HG03280 (cell line): ENCODE measurements around the gene TSPEAR.
"Not testable (repeated sequence)": the region's sequence is repeated elsewhere in the genome, so short reads cannot be mapped to it uniquely, and the experiment has no call there.

ENCODE experiments used
- ATAC-seq: cut with Tn5 transposase; IDR thresholded peaks from one replicate; pipeline ENCODE4 v1.9.1; 2021; ENCODE audit warnings: mild to moderate bottlenecking, moderate library complexity; ENCODE audit not compliant: unreplicated experiment

Gene TSPEAR

DNA sequence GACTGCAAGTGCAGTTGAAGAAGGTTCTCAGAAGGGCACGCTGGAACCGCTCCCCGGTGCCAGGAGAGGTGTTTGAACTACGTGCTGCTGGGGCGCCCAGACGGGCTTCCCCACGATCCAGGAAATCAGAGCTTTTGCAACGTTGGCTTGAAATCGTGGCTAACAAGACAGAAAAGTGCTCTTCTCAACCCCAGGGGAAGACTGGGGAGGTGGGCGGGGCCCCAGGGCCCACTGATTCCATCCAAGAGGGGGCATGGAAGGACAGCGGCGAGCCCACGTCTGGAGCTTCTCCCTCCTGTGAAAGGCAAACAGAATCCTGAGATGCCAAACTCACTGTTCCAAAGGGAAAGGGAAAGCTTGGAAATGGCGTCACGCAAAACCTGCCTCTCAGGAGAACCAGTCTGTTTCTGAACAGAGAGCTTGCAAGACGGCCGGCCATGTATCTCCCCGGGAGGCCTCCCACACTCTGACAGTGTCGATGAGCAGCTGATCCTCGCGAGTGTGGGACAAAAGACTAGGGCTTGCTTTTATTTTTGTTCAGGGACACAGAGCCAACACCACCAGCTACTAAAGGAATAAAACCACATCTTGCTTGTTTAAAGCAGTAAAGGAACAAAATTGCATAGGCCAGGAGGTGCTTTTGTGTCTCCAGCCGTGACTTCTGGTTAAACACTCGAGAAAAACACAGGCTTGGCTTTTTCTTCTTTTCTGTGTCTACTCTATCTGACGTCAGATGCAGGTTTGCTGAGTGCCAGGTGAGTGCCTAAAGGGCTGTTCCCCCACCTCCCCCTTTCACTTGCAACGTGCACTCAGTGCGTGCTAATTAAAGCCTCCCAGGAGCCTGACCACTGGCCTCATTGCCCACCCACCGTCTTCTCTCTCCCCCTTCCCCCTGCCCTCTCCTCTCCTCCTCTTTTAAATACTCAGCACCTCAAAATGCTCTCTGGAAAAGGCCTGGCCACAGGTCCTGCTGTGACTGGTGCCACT, 214.5 kb downstream of the TSPEAR start:
- no peak for ATAC-seq

DNA sequence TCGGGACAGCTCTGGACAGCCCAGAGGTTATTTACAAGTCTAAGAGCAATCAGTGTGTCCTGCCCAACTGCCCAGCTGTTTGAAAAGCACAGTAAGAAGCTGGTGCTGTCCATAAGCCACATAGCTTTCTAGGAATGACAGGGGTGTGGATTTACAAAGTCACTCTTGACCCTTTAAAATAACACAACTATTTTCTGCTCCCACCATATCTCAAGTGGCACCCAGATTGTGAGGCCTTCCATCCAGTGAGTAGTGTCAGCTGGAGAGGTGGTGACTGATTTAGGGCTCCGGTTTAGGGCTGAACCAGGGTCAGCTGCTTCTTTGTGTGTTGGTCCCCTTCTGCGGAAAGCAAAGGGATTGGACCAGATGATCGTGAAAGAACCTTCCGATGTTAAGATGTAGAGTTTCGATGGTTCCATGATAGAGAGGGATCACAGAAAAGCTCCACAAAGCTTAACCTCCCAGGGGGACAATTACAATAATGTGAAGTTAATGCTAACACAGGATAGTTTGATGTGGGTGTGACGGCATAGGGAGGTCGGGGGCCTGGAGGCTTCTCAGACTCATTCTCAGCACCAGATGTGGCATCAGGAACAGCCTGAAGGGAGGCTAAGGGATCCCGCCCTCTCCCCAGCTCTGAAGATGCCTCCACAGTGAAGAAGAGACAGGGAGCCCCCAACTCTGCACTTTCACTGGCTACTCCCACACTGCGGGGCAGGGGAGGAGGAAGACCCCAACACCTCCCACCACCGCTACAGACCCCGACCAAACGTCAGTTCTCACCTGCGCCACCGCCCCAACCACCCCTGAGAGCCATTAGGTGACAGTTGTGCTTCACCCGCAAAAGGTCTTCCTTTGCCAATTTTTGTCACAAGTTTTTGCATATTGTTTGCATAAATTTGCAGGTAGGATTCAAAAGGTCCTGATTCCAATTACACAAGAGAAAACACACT, 215.5 kb downstream of the TSPEAR start:
- no peak for ATAC-seq

DNA sequence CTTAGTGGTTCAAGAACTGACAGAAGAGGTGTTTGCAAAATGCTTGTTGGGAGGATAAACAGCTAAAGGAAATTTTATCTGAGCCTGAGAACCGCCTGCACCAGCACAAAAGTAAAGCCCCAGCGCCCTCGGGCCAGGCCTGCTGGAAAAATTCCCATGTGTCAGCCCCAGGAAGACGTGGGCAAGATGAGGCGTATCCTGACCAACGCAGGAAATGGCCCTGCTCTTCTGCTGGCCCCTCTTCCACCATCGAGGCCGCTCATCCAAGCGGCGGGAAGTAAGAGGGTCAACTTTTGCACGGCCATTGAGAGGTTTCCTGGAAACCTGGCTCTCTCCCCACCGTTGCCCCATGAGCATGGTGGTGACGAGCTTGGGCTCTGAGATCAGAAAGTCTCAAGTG, 216.4 kb downstream of the TSPEAR start:
- ATAC-seq = no peak

DNA sequence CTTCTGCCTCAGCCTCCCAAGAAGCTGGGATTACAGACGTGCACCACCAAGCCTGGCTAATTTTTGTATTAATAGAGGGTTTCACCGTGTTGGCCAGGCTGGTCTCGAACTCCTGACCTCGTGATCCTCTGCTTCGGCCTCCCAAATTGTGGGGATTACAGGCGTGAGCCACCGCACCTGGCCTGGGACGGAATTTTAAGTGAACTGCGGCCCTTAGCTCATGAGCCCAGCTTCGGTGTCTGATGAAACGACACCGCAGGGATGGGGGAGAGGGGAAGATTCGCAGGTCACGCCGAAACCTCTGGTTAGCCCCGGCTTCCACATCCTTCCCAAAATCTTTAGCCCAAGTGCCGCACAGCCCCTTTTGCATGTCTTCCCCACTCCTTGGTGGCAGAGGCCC, 217.0 kb downstream of the TSPEAR start:
- ATAC-seq = no peak

DNA sequence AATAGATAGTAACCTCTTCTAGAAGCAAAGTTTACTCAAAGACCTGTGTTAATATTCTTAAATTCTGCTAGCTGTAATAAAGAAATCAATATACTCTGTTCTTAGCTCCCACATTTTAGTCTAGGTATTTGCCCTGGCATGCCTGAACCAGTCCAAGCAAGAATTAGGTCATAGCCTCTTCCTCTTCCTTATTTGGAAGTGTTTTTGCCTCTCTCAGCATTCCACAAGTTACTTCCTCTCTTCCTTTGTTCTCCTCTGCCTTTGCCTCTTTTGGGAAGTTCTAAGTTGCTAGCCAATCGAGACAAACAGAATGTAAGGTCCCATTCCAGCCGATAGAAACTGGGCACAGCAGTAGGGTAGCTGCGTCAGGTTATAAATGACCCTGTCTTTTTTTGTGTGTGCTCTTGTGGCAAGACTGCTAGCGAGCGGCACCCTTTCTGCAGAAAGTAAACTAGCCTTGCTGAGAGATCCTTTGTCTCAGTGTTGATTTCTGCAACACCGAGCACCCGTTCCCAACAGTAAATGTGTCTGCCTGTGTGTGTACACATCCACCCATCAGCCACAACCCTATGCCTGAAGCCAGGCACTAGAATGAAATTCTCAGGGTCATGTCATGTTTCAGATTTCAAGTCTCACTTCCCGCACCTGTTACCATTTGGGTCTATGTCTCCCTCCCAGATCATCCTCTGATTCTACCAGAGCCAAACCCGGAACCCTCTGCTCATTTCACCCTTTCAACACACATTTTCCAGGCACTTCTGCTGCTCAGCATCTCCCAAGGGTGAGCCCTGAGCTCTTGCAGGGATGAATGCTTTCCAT, 218.6 kb downstream of the TSPEAR start:
- ATAC-seq = no peak

DNA sequence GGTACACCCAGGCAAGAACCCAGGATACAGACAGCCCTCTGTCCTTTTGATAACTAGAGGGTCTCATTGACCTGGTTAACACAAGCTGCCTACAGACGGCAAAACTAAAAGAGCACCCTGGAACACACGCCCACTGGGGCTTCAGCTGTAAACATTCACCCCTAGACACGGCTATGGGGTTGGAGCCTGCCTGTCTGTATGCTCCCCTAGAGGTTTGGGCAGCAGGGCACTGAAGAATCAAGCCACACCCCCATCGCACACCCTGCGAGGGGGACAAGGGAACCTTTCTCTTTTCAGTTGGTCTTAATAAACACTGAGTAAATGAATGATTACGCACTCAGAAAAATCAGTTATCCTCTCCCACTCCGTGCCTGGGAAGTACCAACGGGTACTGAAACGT, 220.6 kb downstream of the TSPEAR start:
- ATAC-seq = no peak

DNA sequence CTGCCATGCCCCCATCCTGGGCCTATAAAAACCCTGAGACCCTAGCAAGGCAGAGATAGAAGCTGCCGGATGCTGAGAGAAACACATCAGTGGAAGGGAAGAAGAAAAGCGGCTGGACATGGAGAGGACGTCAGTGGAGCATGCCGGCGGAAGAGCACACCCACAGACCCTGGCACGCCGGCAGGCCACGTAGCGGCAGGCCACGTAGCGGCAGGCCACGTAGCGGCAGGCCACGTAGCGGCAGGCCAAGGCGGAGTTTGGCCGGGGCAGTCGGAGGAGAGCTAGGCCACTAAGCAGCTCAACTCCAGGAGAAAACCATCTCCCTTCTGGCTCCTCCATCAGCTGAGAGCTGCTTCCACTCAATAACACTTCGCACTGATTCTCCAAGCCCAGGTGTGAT, 221.0 kb downstream of the TSPEAR start:
- ATAC-seq = no peak

DNA sequence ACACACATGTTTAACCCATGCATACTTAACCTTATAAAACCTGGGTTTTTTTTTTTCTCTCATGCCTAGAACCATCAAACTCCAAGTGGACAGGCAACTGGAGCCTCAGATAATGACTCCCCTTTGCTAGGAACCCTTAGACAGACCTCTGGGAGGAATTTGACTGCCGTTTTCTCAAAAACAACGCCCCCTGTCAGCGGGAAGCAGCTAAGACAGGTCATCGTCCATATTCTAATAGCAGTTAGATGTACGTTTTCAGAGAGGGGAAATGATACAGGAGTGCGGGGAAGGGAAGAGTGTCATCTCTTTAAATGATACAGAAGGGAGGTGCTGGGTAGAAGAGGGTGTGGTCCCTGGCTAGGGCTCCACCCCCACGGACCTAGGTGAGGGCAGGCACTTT, 221.4 kb downstream of the TSPEAR start:
- no peak for ATAC-seq

DNA sequence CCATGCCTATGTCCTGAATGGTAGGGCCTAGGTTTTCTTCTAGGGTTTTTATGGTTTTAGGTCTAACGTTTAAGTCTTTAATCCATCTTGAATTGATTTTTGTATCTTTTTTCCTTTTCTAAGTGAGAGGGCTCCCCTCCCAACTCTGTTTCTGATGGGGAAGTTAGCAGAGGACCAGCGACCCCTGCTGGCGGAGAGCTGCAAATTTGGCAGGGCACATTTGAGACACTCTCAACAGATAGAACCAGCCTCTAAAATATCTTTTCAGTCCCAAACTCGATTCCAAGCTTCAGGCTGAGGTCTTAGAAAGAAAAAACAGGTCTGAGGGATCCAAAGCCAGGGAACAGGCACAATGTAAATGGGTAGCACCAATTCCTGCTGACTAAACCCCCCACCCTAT, 223.5 kb downstream of the TSPEAR start:
- no peak for ATAC-seq

DNA sequence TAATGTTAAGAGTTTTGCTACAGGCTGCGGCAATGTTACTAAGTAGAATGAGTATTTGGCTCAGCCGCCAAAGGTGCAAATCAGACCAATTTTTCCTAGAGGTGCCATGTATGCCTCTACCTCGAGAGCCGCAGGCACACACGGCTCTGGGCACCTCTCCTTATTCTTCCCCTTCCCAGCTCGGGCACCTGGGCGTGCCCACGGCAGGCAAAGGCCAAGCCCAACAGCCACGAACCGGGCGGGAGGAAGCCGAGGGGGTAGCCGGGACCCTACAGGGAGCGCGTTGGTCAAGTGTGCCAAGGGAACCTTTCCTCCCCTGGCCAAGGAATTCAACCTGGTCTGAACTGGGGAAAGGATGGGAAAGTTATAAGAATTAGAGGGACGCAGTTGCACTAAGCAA, 225.1 kb downstream of the TSPEAR start:
- ATAC-seq = no peak

DNA sequence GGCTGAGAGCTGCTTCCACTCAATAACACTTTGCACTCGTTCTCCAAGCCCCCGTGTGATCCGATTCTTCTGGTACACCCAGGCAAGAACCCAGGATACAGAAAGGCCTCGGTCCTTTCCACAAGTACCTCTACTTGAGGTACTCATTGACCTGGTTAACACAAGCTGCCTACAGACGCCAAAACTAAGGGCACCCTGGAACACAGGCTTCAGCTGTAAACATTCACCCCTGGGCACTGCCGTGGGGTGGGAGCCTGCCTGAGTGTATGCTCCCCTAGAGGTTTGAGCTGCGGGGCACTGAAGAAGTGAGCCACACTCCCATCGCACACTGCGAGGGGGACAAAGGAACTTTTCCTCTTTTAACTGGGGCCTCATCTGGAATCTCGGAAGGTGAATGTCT, 225.6 kb downstream of the TSPEAR start:
- ATAC-seq = no peak

DNA sequence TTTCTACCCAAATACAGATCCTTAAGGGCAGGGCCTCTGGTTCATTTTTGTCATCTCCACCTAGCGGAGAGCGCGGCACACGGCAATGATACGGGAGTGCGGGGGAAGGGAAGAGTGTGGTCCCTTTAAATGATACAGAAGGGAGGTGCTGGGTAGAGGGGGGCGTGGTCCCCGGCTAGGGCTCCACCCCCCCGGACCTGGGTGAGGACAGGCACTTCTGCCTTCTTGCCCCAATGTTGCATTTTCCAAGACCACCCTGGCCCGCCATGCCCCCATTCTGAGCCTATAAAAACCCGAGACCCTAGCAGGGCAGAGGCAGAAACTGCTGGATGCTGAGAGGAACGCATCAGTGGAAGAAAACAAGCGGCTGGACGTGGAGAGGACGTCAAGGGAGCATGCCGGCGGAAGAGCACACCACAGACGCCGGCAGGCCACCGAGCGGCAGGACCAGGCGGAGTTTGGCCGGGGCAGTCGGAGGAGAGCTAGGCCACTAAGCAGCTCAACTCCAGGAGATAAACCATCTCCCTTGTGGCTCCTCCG, 226.0 kb downstream of the TSPEAR start:
- ATAC-seq = no peak

DNA sequence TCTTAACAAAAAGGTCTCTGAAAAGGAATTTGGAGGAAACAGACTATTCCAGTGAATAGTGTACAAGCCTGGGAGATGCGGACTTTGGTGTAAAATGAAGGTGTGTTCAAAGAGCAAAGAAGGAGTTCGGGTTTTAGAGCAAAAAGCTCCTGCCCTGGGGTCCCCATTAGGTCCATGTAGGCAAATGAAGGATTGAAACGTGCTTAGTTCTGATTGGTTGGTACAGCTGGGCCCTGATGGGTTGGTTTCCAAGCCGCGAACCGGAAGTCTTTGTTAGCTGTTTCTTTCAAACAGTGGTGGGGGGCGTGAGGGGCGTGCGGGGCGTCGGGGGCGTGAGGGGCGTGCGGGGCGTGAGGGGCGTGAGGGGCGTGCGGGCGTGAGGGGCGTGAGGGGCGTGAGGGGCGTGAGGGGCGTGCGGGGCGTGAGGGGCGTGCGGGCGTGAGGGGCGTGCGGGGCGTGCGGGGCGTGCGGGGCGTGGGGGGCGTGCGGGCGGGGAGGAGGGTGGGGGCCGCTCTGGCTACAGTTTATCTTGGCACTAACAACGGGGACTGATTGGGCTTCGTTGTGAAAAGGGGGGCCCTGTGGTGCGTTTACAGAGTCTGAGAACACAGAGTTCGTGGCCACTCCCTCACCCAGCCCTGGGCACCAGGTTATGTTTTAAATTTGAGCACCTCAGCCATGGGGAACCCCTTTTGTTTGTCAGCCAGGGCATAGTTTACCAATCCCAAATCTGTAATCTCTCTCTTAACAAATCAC, 226.7 kb downstream of the TSPEAR start:
- no peak for ATAC-seq

DNA sequence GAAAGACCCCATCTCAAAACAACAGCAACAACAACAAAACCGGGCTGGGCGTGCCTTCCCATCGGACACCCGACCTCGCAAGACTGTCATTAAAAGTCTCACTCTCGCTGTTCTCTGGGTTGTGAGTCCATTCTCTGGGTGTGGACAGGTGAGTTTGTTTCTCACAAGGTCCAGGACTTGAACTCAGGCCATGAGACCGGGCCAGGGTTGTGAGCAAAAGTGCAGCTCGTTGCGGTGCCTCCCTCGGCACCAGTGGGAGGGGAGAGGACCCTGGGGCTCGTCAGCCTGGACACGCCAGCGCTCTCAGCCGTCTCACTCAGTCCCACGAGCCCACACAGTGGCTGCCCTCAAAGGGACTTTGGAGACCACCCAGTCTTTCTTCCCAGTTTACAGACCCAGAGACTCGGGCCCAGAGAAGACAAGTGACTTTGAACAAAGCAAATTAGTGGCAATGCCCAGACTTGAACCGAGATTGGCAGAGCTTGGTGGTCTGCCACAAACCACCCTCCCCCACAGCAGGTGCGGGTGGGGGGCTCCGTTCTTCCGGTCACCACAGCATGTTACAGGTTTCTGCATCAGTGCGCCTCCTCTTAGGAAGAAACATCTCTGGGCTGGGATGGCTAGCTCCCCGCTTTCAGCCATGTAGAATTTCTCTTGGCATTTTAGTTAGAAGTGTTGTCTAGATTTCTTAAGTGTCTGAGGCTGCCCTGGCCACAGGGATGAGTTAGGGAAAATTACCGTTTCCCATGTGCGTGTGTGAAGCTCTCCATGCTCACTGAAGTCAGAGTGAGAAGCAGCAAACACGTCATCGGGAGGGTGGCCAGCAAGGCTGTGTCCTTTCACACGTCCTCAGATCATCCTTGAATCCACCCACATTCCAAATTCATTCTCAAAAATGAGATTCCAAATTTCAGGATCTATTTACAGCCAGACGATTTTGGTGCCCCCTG, 227.8 kb downstream of the TSPEAR start:
- no peak for ATAC-seq

DNA sequence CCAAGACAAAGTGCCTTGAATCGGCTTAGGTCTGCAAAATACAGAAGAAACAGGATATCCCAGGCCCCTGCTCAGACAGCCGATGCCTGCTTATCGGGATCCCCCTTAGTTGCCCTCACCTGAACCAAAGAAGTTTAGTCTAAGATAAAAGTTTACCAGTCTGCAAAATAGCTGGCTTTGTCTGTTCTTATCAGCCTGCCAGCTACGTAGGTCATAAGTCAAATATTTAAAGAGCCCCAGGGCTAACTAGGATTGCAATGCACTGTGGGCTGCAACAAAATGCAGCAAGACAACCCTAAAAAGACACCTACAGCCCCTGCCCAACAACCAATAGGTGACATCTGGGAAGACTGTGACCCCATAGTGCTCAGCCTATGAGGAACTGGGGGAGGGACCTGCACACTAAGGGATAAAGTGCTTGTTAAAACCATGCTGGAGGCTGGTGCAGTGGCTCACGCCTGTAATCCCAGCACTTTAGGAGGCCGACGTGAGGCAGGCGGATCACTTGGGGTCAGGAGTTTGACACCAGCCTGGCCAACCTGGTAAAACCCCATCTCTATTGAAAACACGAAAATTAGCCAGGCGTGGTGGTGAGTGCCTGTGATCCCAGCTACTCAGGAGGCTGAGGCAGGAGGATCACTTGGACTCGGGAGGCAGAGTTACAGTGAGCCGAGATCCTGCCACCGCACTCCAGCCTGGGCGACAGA, 228.6 kb downstream of the TSPEAR start:
- ATAC-seq = no peak

DNA sequence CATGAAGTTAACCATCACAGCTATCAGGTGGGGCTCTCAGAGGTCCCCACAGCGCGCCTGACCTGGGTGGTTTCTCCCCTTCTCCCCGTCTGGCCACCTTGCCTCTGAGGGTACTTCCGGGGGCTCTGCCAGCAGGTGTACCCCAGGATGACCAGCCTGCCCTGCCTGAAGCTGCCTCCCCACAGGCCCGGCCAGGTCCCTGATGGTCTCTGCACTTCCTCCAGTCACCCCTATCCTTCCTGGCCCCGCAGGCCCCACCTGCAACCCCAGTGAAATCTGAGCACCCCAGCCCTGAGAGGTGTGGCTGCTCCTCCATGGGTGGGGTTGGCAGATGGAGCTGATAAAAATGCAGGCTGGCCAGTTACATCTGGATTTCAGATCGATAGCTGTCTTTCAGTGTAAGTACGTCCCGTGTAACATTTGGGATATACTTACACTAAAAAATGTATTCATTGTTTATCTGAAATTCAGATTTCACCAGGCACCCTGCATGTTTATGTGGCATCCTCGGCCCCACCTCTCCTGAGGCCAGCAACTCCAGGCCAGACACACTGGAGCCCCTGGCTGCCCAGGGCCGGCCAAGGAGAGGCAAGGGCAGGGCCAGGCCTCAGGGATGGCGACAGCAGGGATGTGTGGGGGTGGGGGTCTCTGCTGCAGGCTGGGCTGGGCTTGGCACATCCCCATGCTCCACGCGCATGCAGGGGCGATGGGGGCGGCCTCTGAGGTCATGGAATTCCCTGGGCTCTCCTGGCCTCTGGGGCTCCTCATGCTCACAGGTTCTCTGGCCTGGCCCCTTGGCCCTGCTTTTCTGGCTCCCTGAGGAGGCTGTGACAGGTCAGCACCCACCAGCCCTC, 230.9 kb downstream of the TSPEAR start:
- ATAC-seq = no peak

DNA sequence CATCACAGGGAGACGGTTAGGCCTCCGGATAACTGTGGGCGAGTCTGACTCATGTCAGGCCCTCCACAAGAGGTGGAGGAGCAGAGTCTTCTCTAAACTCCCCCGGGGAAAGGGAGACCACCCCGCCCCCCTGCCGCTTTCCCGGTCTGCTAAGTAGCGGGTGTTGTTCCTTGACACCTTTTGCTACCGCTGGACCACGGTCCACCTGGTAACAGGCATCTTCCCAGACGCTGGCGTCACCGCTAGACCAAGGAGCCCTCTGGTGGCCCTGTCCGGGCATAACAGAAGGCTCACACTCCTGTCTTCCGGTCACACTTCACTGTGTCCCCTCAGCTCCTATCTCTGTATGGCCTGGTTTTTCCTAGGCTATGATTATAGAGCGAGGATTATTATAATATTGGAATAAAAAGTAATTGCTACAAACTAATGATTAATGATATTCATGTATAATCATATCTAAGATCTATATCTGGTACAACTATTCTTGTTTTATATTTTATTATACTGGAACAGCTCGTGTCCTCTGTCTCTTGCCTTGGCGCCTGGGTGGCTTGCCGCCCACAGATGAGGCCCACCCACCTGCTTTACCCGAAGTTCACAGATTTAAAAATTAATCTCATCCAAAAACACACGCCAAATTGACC, 231.7 kb downstream of the TSPEAR start:
- ATAC-seq = not testable (repeated sequence)
